Measurements from ENCODE around the gene XIRP2.

GRCh38 chr2:167100506-167100905, 212.2 kb downstream of the XIRP2 start:
- TF ChIP-seq, protein P1, sequence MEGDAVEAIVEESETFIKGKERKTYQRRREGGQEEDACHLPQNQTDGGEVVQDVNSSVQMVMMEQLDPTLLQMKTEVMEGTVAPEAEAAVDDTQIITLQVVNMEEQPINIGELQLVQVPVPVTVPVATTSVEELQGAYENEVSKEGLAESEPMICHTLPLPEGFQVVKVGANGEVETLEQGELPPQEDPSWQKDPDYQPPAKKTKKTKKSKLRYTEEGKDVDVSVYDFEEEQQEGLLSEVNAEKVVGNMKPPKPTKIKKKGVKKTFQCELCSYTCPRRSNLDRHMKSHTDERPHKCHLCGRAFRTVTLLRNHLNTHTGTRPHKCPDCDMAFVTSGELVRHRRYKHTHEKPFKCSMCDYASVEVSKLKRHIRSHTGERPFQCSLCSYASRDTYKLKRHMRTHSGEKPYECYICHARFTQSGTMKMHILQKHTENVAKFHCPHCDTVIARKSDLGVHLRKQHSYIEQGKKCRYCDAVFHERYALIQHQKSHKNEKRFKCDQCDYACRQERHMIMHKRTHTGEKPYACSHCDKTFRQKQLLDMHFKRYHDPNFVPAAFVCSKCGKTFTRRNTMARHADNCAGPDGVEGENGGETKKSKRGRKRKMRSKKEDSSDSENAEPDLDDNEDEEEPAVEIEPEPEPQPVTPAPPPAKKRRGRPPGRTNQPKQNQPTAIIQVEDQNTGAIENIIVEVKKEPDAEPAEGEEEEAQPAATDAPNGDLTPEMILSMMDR (IDR thresholded peaks at IDR 0.05), result no peak
- TF ChIP-seq POLR2A (IDR thresholded peaks at IDR 0.05), result no peak
